HEK293 (cell line): ENCODE data around the gene HSD3B1.

ENCODE experiments used
- CTCF ChIA-PET: fragments of 350-600 bp; formaldehyde crosslinking; extraction: SDS; loops from one replicate; lab custom pipeline; 2021; ENCODE audit warnings: antibody characterized with exemption; lab: Yijun Ruan, JAX
- POLR2A ChIA-PET: fragments of 300-600 bp; formaldehyde crosslinking; extraction: SDS; loops from one replicate; lab custom pipeline; 2020; ENCODE audit warnings: antibody characterized with exemption, inconsistent platforms; lab: Yijun Ruan, JAX
- H3K27ac ChIP-seq: fragments of 200-500 bp; sonication (Bioruptor generic); 2 replicates; pipeline ENCODE4 v1.5.1; 2014; ENCODE audit warnings: low read depth, low read length, control low read depth, inconsistent platforms; ENCODE audit errors: extremely low read depth
- H3K36me3 ChIP-seq, 2 experiments: fragments of 200-500 bp in 1 of 2; sonication (Bioruptor generic) in 1 of 2; 1 replicate in 1 of 2; 2 replicates in 1 of 2; pipeline ENCODE4 v1.5.1; 2014 to 2017; ENCODE audit warnings: inconsistent platforms in 2 of 2, low read length in 2 of 2; ENCODE audit not compliant: control insufficient read depth in 2 of 2, insufficient read depth in 1 of 2
- H3K4me1 ChIP-seq: fragments of 200-500 bp; sonication (Bioruptor generic); 2 replicates; pipeline ENCODE4 v1.5.1; 2014; ENCODE audit warnings: mild to moderate bottlenecking, low read length, inconsistent platforms; ENCODE audit not compliant: control insufficient read depth, insufficient read depth
- H3K4me3 ChIP-seq: 2 replicates; pipeline ENCODE4 v1.5.1; 2011; ENCODE audit warnings: low read depth, mild to moderate bottlenecking, control low read depth, low read length, moderate library complexity
- H3K9me3 ChIP-seq: fragments of 200-500 bp; sonication (Bioruptor generic); 2 replicates; pipeline ENCODE4 v1.5.1; 2014; ENCODE audit warnings: low read depth, low read length, inconsistent platforms; ENCODE audit not compliant: control insufficient read depth, insufficient read depth
- BCL11A ChIP-seq: fragments of 450-650 bp; formaldehyde crosslinking; IDR thresholded peaks from 2 replicates; pipeline ENCODE4 v1.5.1; 2016; ENCODE audit warnings: low read depth, missing biosample characterization, missing genetic modification characterization
- FEZF1 ChIP-seq: fragments of 450-650 bp; formaldehyde crosslinking; IDR thresholded peaks from 2 replicates; pipeline ENCODE4 v1.5.1; 2016; ENCODE audit warnings: missing biosample characterization, missing genetic modification characterization
- KLF8 ChIP-seq: fragments of 450-650 bp; formaldehyde crosslinking; IDR thresholded peaks from 2 replicates; pipeline ENCODE4 v1.5.1; 2016; ENCODE audit warnings: missing biosample characterization, missing genetic modification characterization
- TRIM28 ChIP-seq: IDR thresholded peaks from 2 replicates; pipeline ENCODE4 v1.6.1; 2011; ENCODE audit warnings: low read length, control low read depth, borderline replicate concordance
- ZBTB8A ChIP-seq: fragments of 450-650 bp; formaldehyde crosslinking; IDR thresholded peaks from 2 replicates; pipeline ENCODE4 v1.5.1; 2016; ENCODE audit warnings: missing biosample characterization, missing genetic modification characterization
- ZFP3 ChIP-seq: fragments of 450-650 bp; formaldehyde crosslinking; IDR thresholded peaks from 2 replicates; pipeline ENCODE4 v1.5.1; 2016; ENCODE audit warnings: low read depth, missing biosample characterization, missing genetic modification characterization
- ZFP69B ChIP-seq: fragments of 450-650 bp; formaldehyde crosslinking; IDR thresholded peaks from 2 replicates; pipeline ENCODE4 v1.5.1; 2016; ENCODE audit warnings: missing biosample characterization, missing genetic modification characterization
- ZNF10 ChIP-seq: fragments of 450-650 bp; formaldehyde crosslinking; IDR thresholded peaks from 2 replicates; pipeline ENCODE4 v1.5.1; 2017; ENCODE audit warnings: missing biosample characterization, missing genetic modification characterization
- ZNF114 ChIP-seq: fragments of 450-650 bp; formaldehyde crosslinking; IDR thresholded peaks from 2 replicates; pipeline ENCODE4 v1.5.0; 2017; ENCODE audit warnings: missing biosample characterization, missing genetic modification characterization
- ZNF121 ChIP-seq: fragments of 450-650 bp; formaldehyde crosslinking; IDR thresholded peaks from 2 replicates; pipeline ENCODE4 v1.5.1; 2016; ENCODE audit warnings: missing biosample characterization, missing genetic modification characterization
- ZNF274 ChIP-seq, 2 experiments: fragments of 200-500 bp in 1 of 2; fragments of 450-650 bp in 1 of 2; sonication (Bioruptor generic) in 1 of 2; formaldehyde crosslinking in 1 of 2; IDR thresholded peaks; 2 replicates each; pipeline versions ENCODE4 v1.5.1 to v1.6.1; 2014 to 2016; ENCODE audit warnings: borderline replicate concordance in 1 of 2, inconsistent platforms in 1 of 2, low read length in 1 of 2, missing biosample characterization in 1 of 2, missing genetic modification characterization in 1 of 2
- ZNF404 ChIP-seq: fragments of 450-650 bp; formaldehyde crosslinking; IDR thresholded peaks from 2 replicates; pipeline ENCODE4 v1.5.1; 2017; ENCODE audit warnings: missing biosample characterization, missing genetic modification characterization
- ZNF560 ChIP-seq: fragments of 450-650 bp; formaldehyde crosslinking; IDR thresholded peaks from 2 replicates; pipeline ENCODE4 v1.5.1; 2017; ENCODE audit warnings: missing biosample characterization, missing genetic modification characterization, borderline replicate concordance
- ZNF629 ChIP-seq: fragments of 450-650 bp; formaldehyde crosslinking; IDR thresholded peaks from 2 replicates; pipeline ENCODE4 v1.5.1; 2017; ENCODE audit warnings: missing biosample characterization, missing genetic modification characterization
- ZNF701 ChIP-seq: fragments of 450-650 bp; formaldehyde crosslinking; IDR thresholded peaks from 2 replicates; pipeline ENCODE4 v1.5.1; 2016; ENCODE audit warnings: missing biosample characterization, missing genetic modification characterization
- ZNF747 ChIP-seq: fragments of 450-650 bp; formaldehyde crosslinking; IDR thresholded peaks from 2 replicates; pipeline ENCODE4 v1.5.1; 2016; ENCODE audit warnings: missing biosample characterization, missing genetic modification characterization
- ZNF776 ChIP-seq: fragments of 450-650 bp; formaldehyde crosslinking; IDR thresholded peaks from 2 replicates; pipeline ENCODE4 v1.5.0; 2017; ENCODE audit warnings: missing biosample characterization, missing genetic modification characterization, borderline replicate concordance
- ZSCAN16 ChIP-seq: fragments of 450-650 bp; formaldehyde crosslinking; IDR thresholded peaks from 2 replicates; pipeline ENCODE4 v1.5.1; 2016; ENCODE audit warnings: missing biosample characterization, missing genetic modification characterization
- TF ChIP-seq, protein P1 (sequence below): fragments of 450-650 bp; formaldehyde crosslinking; IDR thresholded peaks from 2 replicates; pipeline ENCODE4 v1.5.1; 2017; ENCODE audit warnings: missing biosample characterization, missing genetic modification characterization
- TF ChIP-seq, protein P2 (sequence below): fragments of 450-650 bp; formaldehyde crosslinking; IDR thresholded peaks from 2 replicates; pipeline ENCODE4 v1.5.1; 2016; ENCODE audit warnings: missing biosample characterization, missing genetic modification characterization
- TF ChIP-seq, protein P3 (sequence below): fragments of 450-650 bp; formaldehyde crosslinking; IDR thresholded peaks from 2 replicates; pipeline ENCODE4 v1.5.1; 2016; ENCODE audit warnings: missing biosample characterization, missing genetic modification characterization, borderline replicate concordance
- TF ChIP-seq, protein P4 (sequence below): fragments of 450-650 bp; formaldehyde crosslinking; IDR thresholded peaks from 2 replicates; pipeline ENCODE4 v1.5.1; 2016; ENCODE audit warnings: missing biosample characterization, missing genetic modification characterization
- TF ChIP-seq, protein P5 (sequence below): fragments of 450-650 bp; formaldehyde crosslinking; IDR thresholded peaks from 2 replicates; pipeline ENCODE4 v1.5.1; 2016; ENCODE audit warnings: missing biosample characterization, missing genetic modification characterization, borderline replicate concordance

Gene HSD3B1

DNA sequence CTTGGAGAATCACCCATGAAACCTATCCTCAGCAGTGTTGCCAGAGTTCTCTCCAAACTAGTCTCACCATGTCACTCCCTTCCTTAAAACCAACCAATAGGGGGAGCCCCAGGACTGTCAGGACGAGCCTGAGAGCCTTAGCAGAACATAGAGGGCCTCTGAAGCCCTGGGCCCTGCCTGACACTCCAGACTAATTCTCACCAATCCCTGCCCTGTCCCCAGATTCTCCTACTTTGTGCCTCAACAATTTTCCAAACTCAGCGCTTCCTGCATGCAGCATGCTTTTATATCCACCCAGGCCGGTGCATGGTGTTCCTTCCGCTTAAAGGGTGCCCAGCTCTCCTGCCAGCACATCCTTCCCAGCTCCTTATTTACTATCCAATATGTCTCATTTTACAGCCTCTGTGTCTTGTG lies 42.7 kb downstream of the HSD3B1 start (continued):
- TF ChIP-seq, protein P1, sequence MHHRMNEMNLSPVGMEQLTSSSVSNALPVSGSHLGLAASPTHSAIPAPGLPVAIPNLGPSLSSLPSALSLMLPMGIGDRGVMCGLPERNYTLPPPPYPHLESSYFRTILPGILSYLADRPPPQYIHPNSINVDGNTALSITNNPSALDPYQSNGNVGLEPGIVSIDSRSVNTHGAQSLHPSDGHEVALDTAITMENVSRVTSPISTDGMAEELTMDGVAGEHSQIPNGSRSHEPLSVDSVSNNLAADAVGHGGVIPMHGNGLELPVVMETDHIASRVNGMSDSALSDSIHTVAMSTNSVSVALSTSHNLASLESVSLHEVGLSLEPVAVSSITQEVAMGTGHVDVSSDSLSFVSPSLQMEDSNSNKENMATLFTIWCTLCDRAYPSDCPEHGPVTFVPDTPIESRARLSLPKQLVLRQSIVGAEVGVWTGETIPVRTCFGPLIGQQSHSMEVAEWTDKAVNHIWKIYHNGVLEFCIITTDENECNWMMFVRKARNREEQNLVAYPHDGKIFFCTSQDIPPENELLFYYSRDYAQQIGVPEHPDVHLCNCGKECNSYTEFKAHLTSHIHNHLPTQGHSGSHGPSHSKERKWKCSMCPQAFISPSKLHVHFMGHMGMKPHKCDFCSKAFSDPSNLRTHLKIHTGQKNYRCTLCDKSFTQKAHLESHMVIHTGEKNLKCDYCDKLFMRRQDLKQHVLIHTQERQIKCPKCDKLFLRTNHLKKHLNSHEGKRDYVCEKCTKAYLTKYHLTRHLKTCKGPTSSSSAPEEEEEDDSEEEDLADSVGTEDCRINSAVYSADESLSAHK (tag by site-specific recombination) = no peak
- TF ChIP-seq, protein P2, sequence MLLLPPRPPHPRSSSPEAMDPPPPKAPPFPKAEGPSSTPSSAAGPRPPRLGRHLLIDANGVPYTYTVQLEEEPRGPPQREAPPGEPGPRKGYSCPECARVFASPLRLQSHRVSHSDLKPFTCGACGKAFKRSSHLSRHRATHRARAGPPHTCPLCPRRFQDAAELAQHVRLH = no peak
- TF ChIP-seq ZFP69B (tag by site-specific recombination) (no peak), FEZF1 (tag by site-specific recombination) (no peak), ZNF274 (IDR thresholded peaks at IDR 0.05; ENCODE audit: low read length) (no peak), ZNF274 (tag by site-specific recombination; IDR thresholded peaks at IDR 0.05; ENCODE audit: borderline replicate concordance) (no peak), ZNF560 (tag by site-specific recombination) (no peak)
- TF ChIP-seq, all 188 proteins: peak for 4

DNA sequence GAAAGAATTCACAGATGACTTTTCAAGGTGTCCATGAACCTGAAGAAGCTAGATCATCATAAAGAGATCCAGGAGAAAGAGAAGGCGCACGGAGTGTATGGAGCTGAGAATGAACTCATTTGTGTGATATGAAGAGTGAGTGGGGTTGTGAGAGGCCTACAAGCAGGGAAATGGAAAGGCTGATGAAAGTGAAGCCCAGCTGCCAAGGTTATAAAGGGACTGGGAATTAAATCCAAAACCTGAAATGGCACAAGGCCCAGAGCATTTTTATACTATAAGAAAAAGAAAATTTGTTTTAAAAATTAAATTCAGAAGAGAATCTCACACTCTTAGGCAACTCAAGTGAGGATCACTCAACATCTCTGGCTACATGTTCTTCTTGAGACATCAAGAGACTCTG lies 43.4 kb downstream of the HSD3B1 start:
- Histone ChIP-seq H3K4me1 (peaks cover 9% of the 10 kb centered on the region), H3K27ac (no peak overlapping the region), H3K36me3 (no peaks in the 10 kb centered on the region), H3K4me3 (no peak overlapping the region), H3K9me3 (no peaks in the 10 kb centered on the region)
- CTCF ChIA-PET = interaction anchor here (0.6 to 2.7 kb wide), 12 partner anchors 33 to 194 kb away, joined by 3 to 14 read pairs (median 6); partner anchors contain the start of gene ZNF697
- POLR2A ChIA-PET = interaction anchor here (1.3 kb wide), 1 partner anchor 161 kb away, joined by 3 read pairs; the partner anchor contains the start of gene PHGDH
- TF ChIP-seq ZBTB8A (no peak), ZNF747 (tag by site-specific recombination) (no peak), ZNF629 (tag by site-specific recombination) (no peak), BCL11A (tag by site-specific recombination) (no peak), ZNF701 (tag by site-specific recombination) (no peak), ZNF274 (IDR thresholded peaks at IDR 0.05; ENCODE audit: low read length) (no peak), ZNF274 (tag by site-specific recombination; IDR thresholded peaks at IDR 0.05; ENCODE audit: borderline replicate concordance) (no peak), KLF8 (tag by site-specific recombination) (no peak), ZNF776 (no peak), ZNF121 (tag by site-specific recombination) (no peak), ZNF404 (no peak), ZFP3 (tag by site-specific recombination) (no peak), ZSCAN16 (no peak), TRIM28 (no peak), ZNF10 (tag by site-specific recombination) (no peak), ZNF114 (tag by site-specific recombination) (no peak)
- TF ChIP-seq, protein P3, sequence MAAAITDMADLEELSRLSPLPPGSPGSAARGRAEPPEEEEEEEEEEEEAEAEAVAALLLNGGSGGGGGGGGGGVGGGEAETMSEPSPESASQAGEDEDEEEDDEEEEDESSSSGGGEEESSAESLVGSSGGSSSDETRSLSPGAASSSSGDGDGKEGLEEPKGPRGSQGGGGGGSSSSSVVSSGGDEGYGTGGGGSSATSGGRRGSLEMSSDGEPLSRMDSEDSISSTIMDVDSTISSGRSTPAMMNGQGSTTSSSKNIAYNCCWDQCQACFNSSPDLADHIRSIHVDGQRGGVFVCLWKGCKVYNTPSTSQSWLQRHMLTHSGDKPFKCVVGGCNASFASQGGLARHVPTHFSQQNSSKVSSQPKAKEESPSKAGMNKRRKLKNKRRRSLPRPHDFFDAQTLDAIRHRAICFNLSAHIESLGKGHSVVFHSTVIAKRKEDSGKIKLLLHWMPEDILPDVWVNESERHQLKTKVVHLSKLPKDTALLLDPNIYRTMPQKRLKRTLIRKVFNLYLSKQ (tag by site-specific recombination) = no peak
- TF ChIP-seq, protein P4, sequence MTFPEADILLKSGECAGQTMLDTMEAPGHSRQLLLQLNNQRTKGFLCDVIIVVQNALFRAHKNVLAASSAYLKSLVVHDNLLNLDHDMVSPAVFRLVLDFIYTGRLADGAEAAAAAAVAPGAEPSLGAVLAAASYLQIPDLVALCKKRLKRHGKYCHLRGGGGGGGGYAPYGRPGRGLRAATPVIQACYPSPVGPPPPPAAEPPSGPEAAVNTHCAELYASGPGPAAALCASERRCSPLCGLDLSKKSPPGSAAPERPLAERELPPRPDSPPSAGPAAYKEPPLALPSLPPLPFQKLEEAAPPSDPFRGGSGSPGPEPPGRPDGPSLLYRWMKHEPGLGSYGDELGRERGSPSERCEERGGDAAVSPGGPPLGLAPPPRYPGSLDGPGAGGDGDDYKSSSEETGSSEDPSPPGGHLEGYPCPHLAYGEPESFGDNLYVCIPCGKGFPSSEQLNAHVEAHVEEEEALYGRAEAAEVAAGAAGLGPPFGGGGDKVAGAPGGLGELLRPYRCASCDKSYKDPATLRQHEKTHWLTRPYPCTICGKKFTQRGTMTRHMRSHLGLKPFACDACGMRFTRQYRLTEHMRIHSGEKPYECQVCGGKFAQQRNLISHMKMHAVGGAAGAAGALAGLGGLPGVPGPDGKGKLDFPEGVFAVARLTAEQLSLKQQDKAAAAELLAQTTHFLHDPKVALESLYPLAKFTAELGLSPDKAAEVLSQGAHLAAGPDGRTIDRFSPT = no peak
- TF ChIP-seq, protein P5, sequence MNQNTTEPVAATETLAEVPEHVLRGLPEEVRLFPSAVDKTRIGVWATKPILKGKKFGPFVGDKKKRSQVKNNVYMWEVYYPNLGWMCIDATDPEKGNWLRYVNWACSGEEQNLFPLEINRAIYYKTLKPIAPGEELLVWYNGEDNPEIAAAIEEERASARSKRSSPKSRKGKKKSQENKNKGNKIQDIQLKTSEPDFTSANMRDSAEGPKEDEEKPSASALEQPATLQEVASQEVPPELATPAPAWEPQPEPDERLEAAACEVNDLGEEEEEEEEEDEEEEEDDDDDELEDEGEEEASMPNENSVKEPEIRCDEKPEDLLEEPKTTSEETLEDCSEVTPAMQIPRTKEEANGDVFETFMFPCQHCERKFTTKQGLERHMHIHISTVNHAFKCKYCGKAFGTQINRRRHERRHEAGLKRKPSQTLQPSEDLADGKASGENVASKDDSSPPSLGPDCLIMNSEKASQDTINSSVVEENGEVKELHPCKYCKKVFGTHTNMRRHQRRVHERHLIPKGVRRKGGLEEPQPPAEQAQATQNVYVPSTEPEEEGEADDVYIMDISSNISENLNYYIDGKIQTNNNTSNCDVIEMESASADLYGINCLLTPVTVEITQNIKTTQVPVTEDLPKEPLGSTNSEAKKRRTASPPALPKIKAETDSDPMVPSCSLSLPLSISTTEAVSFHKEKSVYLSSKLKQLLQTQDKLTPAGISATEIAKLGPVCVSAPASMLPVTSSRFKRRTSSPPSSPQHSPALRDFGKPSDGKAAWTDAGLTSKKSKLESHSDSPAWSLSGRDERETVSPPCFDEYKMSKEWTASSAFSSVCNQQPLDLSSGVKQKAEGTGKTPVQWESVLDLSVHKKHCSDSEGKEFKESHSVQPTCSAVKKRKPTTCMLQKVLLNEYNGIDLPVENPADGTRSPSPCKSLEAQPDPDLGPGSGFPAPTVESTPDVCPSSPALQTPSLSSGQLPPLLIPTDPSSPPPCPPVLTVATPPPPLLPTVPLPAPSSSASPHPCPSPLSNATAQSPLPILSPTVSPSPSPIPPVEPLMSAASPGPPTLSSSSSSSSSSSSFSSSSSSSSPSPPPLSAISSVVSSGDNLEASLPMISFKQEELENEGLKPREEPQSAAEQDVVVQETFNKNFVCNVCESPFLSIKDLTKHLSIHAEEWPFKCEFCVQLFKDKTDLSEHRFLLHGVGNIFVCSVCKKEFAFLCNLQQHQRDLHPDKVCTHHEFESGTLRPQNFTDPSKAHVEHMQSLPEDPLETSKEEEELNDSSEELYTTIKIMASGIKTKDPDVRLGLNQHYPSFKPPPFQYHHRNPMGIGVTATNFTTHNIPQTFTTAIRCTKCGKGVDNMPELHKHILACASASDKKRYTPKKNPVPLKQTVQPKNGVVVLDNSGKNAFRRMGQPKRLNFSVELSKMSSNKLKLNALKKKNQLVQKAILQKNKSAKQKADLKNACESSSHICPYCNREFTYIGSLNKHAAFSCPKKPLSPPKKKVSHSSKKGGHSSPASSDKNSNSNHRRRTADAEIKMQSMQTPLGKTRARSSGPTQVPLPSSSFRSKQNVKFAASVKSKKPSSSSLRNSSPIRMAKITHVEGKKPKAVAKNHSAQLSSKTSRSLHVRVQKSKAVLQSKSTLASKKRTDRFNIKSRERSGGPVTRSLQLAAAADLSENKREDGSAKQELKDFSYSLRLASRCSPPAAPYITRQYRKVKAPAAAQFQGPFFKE = no peak
